22Rv1 (cell line): ENCODE results near the gene STK39.

Experiments
- H3K27ac ChIP-seq: fragments of 450-650 bp; 2 replicates; pipeline ENCODE4 v1.5.1; 2017
- CTCF ChIP-seq: fragments of 450-650 bp; IDR thresholded peaks from 2 replicates; pipeline ENCODE4 v1.5.1; 2017; ENCODE audit warnings: mild to moderate bottlenecking
- ZFX ChIP-seq: fragments of 450-650 bp; IDR thresholded peaks from 2 replicates; pipeline ENCODE4 v1.6.1; 2017; ENCODE audit warnings: antibody characterized with exemption, borderline replicate concordance

Gene STK39

DNA sequence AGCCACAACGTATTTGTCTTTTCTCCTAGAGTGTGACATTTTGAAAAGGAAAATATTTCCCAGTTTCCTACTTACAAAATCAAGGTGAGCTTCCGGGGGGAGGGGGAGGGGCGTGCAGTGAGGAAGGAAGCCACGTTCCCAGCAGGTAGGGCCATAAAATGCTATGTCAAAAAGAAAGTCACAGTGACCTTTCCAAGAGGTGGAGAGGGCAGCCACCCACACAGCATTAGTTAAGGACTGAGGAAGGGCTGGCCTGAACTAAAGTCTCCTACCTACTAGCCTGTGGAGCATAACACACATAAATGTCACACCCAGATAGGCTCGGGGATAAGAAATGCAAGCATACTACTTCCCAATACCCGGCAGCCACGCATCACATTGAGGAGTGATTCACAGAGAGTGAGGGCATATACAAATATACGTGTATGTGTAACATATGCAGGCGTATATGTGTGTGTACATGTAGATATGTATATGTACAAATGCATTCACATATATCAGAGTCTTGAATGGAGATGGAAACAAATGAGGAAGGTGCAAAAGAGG is 191.1 kb downstream of the STK39 start:
- no peak for TF ChIP-seq CTCF
- no peak for TF ChIP-seq ZFX
- H3K27ac ChIP-seq: no peak overlapping the region

DNA sequence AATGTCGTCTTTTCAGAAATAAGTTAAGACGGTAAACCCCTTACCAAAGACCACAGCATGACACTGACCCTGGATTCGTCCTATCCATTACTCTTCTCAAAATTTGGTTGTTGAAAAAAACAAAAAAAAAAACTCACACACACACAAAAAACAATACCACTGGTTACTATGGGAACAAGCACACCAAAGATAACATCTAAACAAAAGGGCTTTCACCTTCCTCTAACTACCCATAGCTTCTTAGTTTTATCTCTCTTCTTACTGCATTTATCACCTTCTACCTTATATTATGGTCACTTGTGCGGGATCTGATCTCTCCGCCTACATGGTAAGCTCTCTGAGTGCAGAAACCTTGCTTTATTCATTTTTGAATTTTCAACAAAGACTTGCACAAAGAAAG is 192.7 kb downstream of the STK39 start:
- TF ChIP-seq ZFX (no peak), CTCF (no peak)
- no peak overlapping the region for H3K27ac ChIP-seq

DNA sequence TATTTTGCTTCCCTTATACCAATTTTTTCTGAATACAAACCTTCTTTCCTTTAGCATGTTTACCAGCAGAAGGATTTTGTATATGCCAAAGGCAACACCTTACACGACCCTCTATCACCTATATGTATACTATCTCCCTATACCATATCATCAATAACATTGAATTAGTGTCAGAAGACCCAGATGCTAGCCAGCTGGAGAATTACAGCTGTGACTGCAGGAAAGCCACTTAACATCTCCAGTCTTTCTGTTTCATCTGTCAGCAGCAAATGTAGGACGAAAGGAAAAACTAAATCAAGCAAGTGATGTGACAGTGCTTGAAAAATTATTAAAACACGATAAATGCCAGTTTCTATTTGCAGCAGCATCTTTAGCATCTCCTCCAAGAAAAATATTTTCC is 193.7 kb downstream of the STK39 start:
- no peak for TF ChIP-seq ZFX
- no peak for TF ChIP-seq CTCF

DNA sequence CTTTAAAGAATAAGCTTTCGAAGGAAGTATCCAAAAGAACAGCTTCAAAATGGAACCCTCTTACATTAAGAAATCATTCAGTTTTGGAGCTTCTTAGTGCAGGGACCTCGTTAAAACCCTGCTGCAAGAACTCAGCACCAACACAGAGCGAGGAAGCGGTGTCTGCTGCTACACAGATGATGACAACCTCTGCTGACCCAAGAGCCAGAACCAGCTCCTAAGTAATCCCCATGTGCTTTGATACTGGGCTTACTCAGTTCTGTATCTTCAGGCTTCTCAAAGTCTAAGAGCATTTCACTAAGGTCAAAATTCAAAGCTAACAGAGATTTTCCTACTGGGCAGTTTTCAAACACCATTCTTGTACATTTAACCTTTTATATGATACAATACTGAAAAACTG is 194.6 kb downstream of the STK39 start:
- TF ChIP-seq ZFX (no peak), CTCF (no peak)
- H3K27ac ChIP-seq: no peak overlapping the region

More for the DNA sequence above, 193.7 kb downstream of the STK39 start:
- H3K27ac ChIP-seq: no peak overlapping the region

DNA sequence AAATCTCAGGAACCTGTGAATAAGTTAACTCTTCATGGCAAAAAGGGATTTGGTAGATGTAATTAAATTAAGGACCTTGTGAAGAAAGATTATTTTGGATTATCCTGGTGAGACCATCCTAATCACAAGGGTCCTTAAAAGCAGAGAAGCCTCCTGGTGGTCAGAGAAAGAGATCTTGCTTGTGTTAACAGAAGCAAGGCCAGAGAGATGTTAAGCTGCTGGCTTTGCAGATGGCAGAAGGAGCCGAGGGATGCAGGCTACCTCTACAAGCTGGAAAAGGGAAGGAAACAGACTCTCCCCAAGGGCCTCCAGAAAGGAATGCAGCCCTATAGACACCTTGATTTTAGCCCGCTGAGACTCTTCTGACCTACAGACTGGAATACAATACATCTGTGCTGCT is 197.0 kb downstream of the STK39 start:
- no peak overlapping the region for H3K27ac ChIP-seq
- no peak for TF ChIP-seq CTCF
- no peak for TF ChIP-seq ZFX

GRCh38 chr2:168049609-168050008 is 197.8 kb downstream of the STK39 start:
- no peak for TF ChIP-seq CTCF
- no peak for TF ChIP-seq ZFX
- no peak overlapping the region for H3K27ac ChIP-seq

DNA sequence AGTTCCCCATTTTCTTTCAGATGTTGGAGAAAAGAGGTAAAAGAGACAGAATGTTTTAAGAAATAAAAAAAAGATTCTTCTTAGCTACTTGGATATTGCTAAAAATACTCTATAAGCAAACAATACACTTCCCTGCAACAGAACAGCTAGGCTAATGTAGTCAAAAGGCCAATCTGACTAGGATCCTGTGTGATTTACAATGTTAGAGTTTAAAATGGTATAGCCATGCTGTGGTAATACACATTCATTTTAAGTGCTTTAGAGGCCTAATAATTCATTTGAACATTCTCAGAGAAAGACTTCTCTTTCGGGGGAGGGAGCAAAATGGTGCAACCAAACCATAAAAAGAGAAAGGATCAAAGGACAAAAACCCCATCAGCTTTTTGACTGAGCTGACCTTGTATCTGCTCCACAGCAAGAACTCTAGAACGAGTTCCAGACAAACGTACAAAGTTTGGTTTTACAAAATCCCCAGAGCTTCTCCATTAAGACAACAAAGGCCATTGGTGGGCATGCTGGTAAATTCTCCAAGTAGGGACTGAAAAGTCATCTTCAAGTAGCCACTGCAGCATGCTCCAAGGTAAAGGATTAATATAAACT is 200.2 kb downstream of the STK39 start:
- no peak overlapping the region for H3K27ac ChIP-seq
- no peak for TF ChIP-seq ZFX
- no peak for TF ChIP-seq CTCF
